Activated naive CD4-positive, alpha-beta T cell treated with anti-CD3 and anti-CD28 coated beads for 36 hours (primary cell): ENCODE measurements around the gene UBE2O. TPM values are rescaled to one million over a fixed set of nuclear protein-coding genes. Genes with fewer than 3 reads are reported as not detected.

ENCODE experiments used
- CTCF ChIA-PET: fragments of 350-600 bp; sonication (Branson Sonifier 250); formaldehyde crosslinking; loops from one replicate; lab custom pipeline; 2021; ENCODE audit warnings: antibody characterized with exemption; lab: Charles Lee
- DNase-seq: peaks from one replicate; pipeline ENCODE4 v3.0.0-alpha.2; 2020
- H3K27ac Mint-ChIP-seq: one replicate; pipeline ENCODE4 v1.8.0; 2021; ENCODE audit warnings: mild to moderate bottlenecking, mixed read lengths
- H3K27me3 Mint-ChIP-seq: one replicate; pipeline ENCODE4 v1.8.0; 2021; ENCODE audit warnings: low read depth, mixed read lengths
- H3K36me3 Mint-ChIP-seq: one replicate; pipeline ENCODE4 v1.8.0; 2021; ENCODE audit warnings: low read depth, mixed read lengths
- H3K4me1 Mint-ChIP-seq: one replicate; pipeline ENCODE4 v1.8.0; 2021; ENCODE audit warnings: low read depth, mixed read lengths
- H3K4me3 Mint-ChIP-seq: one replicate; pipeline ENCODE4 v1.8.0; 2021; ENCODE audit warnings: mild to moderate bottlenecking, moderate library complexity, mixed read lengths
- H3K9me3 Mint-ChIP-seq: one replicate; pipeline ENCODE4 v1.8.0; 2021; ENCODE audit warnings: mixed read lengths
- intact Hi-C: fragments of 100-400 bp; cut with micrococcal nuclease; formaldehyde crosslinking; loops from one replicate; pipeline ENCODE4 v1.15.1; 2023
- total RNA-seq, 2 experiments: library from RNA; stranded (reverse); gene quantifications; one replicate each; pipeline ENCODE4 v1.2.3, GENCODE V29; 2021

The UBE2O gene
- total RNA-seq, 2 experiments from 2014 or later = 18.8 TPM

DNA sequence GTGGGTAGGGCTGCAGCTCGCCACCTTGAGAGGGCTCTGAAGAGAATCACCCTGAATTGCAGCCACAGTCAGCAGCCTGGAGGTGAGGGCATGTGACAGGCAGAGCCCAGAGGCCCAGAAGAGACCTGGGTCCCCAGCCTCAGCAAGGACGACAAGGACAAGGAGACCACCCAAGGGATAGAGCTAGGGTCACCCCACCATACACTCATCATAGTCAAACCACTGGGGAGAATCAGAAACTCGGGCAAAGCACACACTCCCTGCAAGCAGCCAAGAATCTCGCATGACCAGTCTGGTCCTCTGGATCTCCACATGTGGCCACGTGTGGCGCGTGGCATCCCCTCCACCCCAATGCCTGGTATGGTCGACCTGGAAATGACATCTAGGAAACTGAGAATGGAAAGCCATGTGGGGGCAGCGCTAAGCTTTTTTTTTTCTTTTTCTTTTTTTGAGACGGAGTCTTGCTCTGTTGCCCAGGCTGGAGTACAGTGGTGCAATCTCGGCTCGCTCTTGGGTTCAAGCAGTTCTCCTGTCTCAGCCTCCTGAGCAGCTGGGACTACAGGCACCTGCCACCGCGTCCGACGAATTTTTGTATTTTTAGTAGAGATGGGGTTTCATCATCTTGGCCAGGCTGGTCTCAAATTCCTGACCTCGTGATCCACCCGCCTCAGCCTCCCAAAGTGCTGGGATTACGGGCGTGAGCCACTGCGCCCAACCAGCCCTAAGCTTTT, 73.1 kb downstream of the UBE2O start:
- no peaks in the 10 kb centered on the region for H3K27me3 Mint-ChIP-seq
- intact Hi-C loops = loop anchor here (10.0 kb wide), 2 partner anchors 275 to 475 kb away; partner anchors contain the start of genes EXOC7 and MRPL38
- peaks cover 2% of the 10 kb centered on the region for H3K4me1 Mint-ChIP-seq
- H3K4me3 Mint-ChIP-seq = no peak overlapping the region
- no peaks in the 10 kb centered on the region for H3K9me3 Mint-ChIP-seq
- H3K36me3 Mint-ChIP-seq = no peaks in the 10 kb centered on the region
- CTCF ChIA-PET = interaction anchor here (0.6 to 2.5 kb wide), 4 partner anchors 18 to 76 kb away, joined by 3 to 12 read pairs (median 4); partner anchors contain the start of gene PRPSAP1
- DNase-seq = no peak
- H3K27ac Mint-ChIP-seq = no peak overlapping the region

DNA sequence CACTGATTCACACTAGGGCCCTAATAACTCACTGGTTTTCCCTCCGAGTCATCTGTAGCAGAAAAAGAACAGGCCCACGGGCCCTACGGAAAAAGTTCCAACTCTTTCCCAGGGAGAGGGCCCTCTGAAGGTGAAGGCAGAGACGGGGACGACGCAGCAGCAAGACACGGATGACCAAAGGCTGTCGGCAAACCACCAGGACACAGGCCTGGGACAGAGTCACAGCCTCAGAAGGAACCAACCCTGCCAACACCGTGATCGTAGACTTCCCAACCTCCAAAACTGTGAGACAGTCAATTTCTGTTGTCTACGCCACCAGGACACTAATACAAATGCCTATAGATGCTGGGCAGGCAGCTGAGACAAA, 73.7 kb downstream of the UBE2O start:
- intact Hi-C loops = no loop called here
- Mint-ChIP-seq H3K36me3 (no peaks in the 10 kb centered on the region), H3K9me3 (no peaks in the 10 kb centered on the region), H3K27me3 (no peaks in the 10 kb centered on the region), H3K4me3 (no peak overlapping the region), H3K4me1 (peaks cover 2% of the 10 kb centered on the region), H3K27ac (no peak overlapping the region)
- no peak for DNase-seq
- CTCF ChIA-PET = interaction anchor here (2.5 kb wide), 1 partner anchor 18 kb away, joined by 12 read pairs; no protein-coding TSS in a partner anchor

DNA sequence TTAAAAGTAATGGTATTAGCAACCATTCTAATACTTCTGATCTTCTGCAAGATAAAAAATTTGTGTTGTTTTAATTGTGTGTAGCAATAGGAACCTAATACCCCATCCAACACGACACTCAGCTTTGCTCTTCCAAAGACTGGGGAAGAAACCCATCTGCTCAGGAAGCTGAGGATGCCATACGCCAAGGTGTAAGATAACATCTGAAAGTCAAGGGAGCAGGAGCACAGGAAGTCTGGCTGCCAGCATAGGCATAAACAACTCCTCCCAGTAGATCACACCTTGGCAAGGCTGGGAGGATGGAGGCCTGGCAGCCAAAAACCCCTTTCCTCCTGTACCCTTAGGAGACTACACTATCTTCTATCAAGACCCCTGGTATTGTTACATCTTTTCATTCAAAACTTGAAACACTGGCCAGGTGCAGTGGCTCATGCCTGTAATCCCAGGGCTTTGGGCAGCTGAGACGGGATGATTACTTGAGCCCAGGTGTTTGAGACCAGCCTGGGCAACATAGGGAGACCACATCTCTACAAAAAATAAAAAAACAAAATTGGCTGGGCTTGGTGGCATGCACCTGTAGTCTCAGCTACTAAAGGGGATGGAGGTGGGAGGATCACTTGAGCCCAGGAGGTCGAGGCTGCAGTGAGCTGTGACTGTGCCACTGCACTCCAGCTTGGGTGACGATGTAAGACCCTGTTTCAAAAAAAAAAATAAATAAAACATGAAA, 74.2 kb downstream of the UBE2O start:
- CTCF ChIA-PET = interaction anchor here (0.6 to 2.5 kb wide), 2 partner anchors 19 to 76 kb away, joined by 3 to 12 read pairs; no protein-coding TSS in a partner anchor
- H3K27me3 Mint-ChIP-seq = no peaks in the 10 kb centered on the region

DNA sequence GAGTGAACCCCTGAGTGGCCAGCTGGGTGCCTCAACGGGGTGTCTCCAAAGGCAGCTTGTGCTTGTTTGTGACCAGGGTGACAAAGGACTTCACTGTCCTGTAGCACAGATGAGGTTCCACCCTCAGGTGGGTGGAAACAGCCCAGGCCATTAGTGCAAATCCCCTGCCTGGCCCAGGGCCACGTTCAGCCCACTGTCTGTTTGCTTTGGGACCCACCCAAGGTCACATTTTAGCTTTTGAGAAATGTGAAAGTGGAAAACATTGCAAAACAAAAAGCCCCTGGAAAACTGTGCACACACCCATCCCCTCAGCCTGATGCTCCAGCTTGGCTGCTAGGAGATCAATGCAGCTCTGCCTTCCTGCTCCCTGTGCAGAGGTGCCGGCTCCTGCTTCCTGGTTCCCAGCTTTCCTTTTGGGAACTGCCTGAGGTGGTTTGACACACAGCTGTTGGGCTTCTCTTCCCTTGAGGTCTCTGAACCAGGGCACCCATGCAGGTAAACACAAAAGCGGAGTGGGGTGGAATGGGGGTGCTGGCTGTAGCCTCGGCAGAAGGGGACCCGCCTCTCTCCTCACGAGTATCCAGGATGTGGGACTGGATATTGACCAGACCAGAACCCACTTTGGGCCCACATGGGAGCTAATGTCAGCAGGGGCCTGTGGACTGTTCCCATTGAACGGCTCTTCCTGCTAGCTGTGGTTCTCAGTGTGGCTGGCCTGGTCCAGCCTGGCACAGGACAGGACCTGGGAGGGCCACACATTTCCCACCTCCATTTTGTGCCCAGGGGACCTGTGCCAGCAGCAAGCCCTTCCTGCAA, 76.4 kb downstream of the UBE2O start:
- Mint-ChIP-seq H3K4me3 (no peak overlapping the region), H3K27me3 (no peaks in the 10 kb centered on the region), H3K4me1 (no peaks in the 10 kb centered on the region), H3K27ac (no peak overlapping the region), H3K9me3 (no peaks in the 10 kb centered on the region), H3K36me3 (no peaks in the 10 kb centered on the region)
- DNase-seq = no peak
- CTCF ChIA-PET = interaction anchor here (0.6 to 1.8 kb wide), 4 partner anchors 9 to 75 kb away, joined by 3 to 10 read pairs (median 3); partner anchors contain the start of gene SPHK1
- intact Hi-C loops = no loop called here

More for the DNA sequence above, 74.2 kb downstream of the UBE2O start:
- no peaks in the 10 kb centered on the region for H3K9me3 Mint-ChIP-seq
- no peak for DNase-seq
- peaks cover 2% of the 10 kb centered on the region for H3K4me1 Mint-ChIP-seq
- H3K4me3 Mint-ChIP-seq = no peak overlapping the region
- H3K36me3 Mint-ChIP-seq = no peaks in the 10 kb centered on the region
- intact Hi-C loops = no loop called here
- H3K27ac Mint-ChIP-seq = no peak overlapping the region

DNA sequence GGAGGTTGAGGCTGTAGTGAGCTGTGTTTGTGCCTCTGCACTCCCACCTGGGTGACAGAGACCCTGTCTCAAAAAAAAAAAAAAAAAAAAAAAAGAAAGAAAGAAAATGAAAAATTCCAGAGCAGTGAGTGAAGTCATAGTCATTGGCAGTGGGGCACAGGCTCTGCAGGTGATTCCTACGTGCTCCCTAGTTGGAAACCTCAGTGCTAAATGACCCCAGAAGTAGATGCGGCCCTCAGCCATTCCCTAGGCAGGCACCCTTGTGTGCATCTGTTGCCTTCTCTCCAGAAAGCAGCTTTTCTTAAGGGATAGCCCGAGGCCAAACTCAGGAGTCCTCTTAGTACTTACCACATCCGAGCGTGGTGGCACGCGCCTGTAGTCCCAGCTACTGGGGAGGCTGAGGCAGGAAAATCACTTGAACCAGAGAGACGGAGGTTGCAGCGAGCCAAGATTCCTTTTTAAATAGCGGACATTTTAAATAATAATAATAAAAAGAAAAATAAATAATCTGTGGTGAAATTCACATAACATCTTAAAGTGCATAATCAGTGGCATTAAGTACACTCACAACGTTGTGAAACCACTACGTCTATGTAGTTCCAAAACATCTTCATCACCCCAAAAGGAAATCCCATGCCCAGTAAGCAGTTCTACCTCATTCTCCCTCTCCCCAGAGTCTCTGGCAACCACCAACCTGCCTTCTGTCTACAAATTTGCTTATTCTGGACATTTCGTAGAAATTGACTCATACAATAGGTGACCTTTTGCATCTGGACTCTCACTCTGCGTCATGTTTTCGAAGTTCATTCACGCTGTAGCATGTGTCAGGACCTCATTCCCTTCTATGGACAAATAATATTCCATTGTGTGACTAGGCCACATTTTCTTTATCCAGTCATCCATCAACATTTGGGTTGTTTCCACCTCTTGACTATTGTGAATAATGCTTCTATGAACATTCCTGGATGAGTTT, 81.0 kb downstream of the UBE2O start:
- CTCF ChIA-PET = no interaction called here
- no peaks in the 10 kb centered on the region for H3K9me3 Mint-ChIP-seq
- DNase-seq = no peak
- H3K27ac Mint-ChIP-seq = no peak overlapping the region
- H3K27me3 Mint-ChIP-seq = no peaks in the 10 kb centered on the region
- intact Hi-C loops = no loop called here
- no peaks in the 10 kb centered on the region for H3K36me3 Mint-ChIP-seq
- H3K4me3 Mint-ChIP-seq = no peak overlapping the region
- no peaks in the 10 kb centered on the region for H3K4me1 Mint-ChIP-seq

DNA sequence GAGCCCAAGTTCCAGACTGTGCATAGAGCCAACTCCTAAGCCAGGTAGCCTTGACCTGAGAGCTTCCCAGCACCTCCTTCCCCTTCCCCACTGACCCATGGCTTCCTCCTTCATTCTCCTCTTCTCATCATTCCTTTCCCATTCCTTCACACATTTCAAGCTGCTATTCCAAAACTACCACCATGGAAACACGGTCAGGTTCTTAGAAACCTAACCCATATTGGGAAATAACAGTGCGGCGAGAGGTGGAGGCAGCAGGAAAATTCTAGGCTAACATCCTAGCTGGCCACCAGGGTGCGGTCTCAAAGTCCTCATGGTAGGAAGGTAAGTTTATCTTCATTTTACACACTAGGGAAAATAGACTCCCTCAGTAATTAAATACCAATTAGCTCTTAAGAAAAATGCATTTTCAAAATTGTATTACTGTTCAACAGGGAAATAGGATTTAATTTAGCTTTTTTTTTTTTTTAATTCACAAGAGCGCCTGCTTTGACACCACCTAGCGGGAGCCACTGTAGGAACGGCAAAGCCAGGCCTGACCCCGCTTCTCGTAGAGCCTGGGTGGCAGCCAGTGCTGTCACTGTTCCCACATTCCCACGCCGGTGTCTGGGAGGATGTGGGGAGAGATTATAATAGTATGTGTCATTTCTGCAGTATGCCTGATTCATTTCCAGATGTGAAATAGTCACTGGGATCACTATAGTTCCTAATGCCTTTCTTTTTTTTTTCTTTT, 82.5 kb downstream of the UBE2O start:
- no peaks in the 10 kb centered on the region for H3K9me3 Mint-ChIP-seq
- CTCF ChIA-PET = interaction anchor here (0.7 to 2.1 kb wide), 5 partner anchors 14 to 39 kb away, joined by 3 to 11 read pairs (median 6); partner anchors contain the start of gene SPHK1
- peaks cover 3% of the 10 kb centered on the region for H3K4me1 Mint-ChIP-seq
- no peaks in the 10 kb centered on the region for H3K36me3 Mint-ChIP-seq
- no peak overlapping the region for H3K27ac Mint-ChIP-seq
- intact Hi-C loops = no loop called here
- H3K4me3 Mint-ChIP-seq = no peak overlapping the region
- no peaks in the 10 kb centered on the region for H3K27me3 Mint-ChIP-seq
- no peak for DNase-seq

DNA sequence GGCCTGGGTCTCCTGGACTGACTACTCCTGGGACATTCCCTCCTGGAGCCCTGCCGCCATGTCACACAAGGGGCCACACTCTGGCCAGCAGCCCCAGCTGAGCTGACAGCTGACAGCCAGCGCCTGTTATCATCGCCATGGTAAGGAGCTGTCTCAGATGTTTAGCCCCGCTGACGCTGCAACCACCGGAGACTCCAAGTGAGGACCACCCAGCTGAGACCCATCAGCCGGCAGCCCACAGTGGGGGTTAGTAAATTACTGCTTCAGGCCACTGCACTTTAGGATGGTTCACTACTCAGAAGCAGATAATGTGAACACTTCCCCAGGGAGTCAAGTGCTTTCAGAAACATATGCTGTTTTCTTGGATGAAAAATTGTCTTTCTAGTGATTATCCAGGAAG, 83.1 kb downstream of the UBE2O start:
- Mint-ChIP-seq H3K9me3 (no peaks in the 10 kb centered on the region), H3K27me3 (no peaks in the 10 kb centered on the region), H3K4me1 (peaks cover 3% of the 10 kb centered on the region), H3K27ac (no peak overlapping the region), H3K4me3 (no peak overlapping the region), H3K36me3 (no peaks in the 10 kb centered on the region)
- no peak for DNase-seq
- intact Hi-C loops = no loop called here
- CTCF ChIA-PET = interaction anchor here (0.7 to 2.1 kb wide), 4 partner anchors 15 to 38 kb away, joined by 3 to 11 read pairs (median 8); partner anchors contain the start of gene SPHK1

DNA sequence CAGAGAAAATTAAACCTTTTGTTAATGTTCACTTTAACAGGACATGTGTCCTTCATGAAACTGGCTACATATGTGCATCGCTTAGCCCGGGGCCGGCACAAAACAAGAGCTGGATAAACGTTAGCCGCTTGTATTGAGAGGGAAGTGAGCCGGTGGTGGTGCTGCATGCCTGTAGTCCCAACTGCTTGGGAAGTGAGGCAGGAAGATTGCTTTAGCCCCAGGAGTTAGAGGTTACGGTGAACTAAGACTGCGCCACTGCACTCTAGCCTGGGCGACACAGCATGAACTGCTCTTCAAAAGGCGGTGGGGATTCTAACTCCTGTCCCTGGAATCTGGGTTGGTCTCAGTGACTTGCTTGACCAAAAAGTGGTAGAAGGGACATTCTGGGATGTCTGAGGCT, 83.6 kb downstream of the UBE2O start:
- CTCF ChIA-PET = interaction anchor here (1.4 to 2.1 kb wide), 3 partner anchors 15 to 28 kb away, joined by 3 to 11 read pairs (median 9); partner anchors contain the start of gene SPHK1
- Mint-ChIP-seq H3K27ac (no peak overlapping the region), H3K4me1 (peaks cover 3% of the 10 kb centered on the region), H3K4me3 (no peak overlapping the region), H3K27me3 (no peaks in the 10 kb centered on the region), H3K36me3 (no peaks in the 10 kb centered on the region), H3K9me3 (no peaks in the 10 kb centered on the region)
- no peak for DNase-seq
- intact Hi-C loops = no loop called here

DNA sequence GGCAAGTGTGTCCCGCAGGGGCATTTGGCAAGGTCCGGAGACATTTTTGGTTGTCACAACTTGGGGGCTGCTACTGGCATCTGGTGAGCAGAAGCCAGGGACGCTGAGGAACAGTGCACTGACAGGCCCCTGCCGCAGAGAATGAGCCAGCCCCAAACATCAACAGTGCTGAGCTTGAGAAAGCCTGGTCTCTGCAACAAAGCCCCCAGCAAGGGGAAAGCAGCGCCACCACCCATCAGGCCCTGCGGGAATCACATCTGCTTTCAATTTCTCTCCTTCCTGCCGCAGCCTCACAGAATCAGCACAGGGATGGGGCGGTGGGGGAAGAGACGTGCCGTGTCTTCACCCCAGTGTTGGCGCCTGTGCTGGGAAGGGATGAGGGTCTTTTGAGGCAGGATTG, 84.4 kb downstream of the UBE2O start:
- no peaks in the 10 kb centered on the region for H3K9me3 Mint-ChIP-seq
- intact Hi-C loops = no loop called here
- no peak for DNase-seq
- CTCF ChIA-PET = no interaction called here
- H3K4me1 Mint-ChIP-seq = peaks cover 3% of the 10 kb centered on the region
- no peak overlapping the region for H3K4me3 Mint-ChIP-seq
- H3K27ac Mint-ChIP-seq = no peak overlapping the region
- H3K36me3 Mint-ChIP-seq = no peaks in the 10 kb centered on the region
- H3K27me3 Mint-ChIP-seq = no peaks in the 10 kb centered on the region

DNA sequence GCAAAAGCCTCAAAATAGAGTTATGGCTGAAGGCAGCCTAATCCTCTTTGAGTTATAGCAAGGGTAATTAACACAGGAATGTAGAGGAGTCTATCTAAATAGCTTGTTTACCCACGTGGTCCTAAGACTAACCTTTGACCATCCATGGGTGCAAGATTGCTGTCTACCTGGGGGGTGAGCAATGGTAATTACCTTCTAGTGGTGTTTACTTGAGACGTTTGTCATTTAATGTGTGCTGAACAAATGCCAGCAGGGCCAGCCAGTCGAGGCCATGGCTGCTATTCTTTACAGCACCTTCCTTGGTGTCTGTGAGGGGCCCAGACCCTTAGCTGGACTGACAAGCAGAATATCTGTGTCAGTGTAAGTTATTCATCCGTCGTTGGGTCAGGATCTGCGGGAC, 85.3 kb downstream of the UBE2O start:
- Mint-ChIP-seq H3K27me3 (no peaks in the 10 kb centered on the region), H3K27ac (no peak overlapping the region), H3K9me3 (no peaks in the 10 kb centered on the region), H3K4me1 (peaks cover 3% of the 10 kb centered on the region), H3K36me3 (no peaks in the 10 kb centered on the region), H3K4me3 (no peak overlapping the region)
- CTCF ChIA-PET = no interaction called here
- DNase-seq = no peak
- intact Hi-C loops = no loop called here

DNA sequence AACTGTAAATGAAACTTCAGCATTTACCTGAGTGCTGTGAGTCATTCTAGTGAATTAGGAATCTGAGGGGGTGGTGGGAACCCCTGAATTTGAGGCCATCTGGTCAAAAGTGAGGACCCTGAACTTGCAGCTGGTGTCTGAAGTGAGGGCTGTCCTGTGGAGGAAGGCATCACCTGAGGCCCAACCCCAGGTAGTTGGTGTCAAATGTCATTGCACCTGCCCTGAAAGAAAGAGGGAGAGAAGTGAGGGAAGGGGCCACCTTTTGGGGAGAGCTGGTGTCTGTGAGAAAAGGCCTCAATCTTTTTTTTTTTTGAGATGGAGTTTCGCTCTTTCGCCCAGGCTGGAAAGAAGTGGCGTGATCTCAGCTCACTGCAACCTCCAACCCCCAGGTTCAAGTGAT, 86.7 kb downstream of the UBE2O start:
- no peaks in the 10 kb centered on the region for H3K36me3 Mint-ChIP-seq
- H3K27me3 Mint-ChIP-seq = no peaks in the 10 kb centered on the region
- no peak overlapping the region for H3K4me3 Mint-ChIP-seq
- no peak for DNase-seq
- CTCF ChIA-PET = interaction anchor here (0.7 kb wide), 2 partner anchors 19 to 464 kb away, joined by 3 to 5 read pairs; no protein-coding TSS in a partner anchor
- H3K4me1 Mint-ChIP-seq = peaks cover 3% of the 10 kb centered on the region
- no peak overlapping the region for H3K27ac Mint-ChIP-seq
- intact Hi-C loops = no loop called here
- no peaks in the 10 kb centered on the region for H3K9me3 Mint-ChIP-seq
